K562 (cell line): Measurements from ENCODE around the gene PKHD1.

Experiments used
- BHLHE40 ChIP-seq: IDR thresholded peaks from 2 replicates; pipeline ENCODE4 v1.6.1; 2011; ENCODE audit warnings: low read length, improper control_type of control experiment
- CHD2 ChIP-seq: IDR thresholded peaks from 2 replicates; pipeline ENCODE4 v1.6.1; 2011; ENCODE audit warnings: low read depth, low read length
- CTCF ChIP-seq, 3 experiments: IDR thresholded peaks in 2 of 3; conservative IDR thresholded peaks in 1 of 3; 2 replicates each; pipeline ENCODE4 v1.5.1; 2011 to 2012; ENCODE audit warnings: low read length in 3 of 3, mild to moderate bottlenecking in 3 of 3, control low read depth in 2 of 3, improper control_type of control experiment in 1 of 3, inconsistent platforms in 1 of 3, low read depth in 1 of 3, mixed read lengths in 1 of 3, moderate library complexity in 1 of 3; ENCODE audit not compliant: insufficient read depth in 2 of 3
- EP300 ChIP-seq: IDR thresholded peaks from 2 replicates; pipeline ENCODE4 v1.6.1; 2012; ENCODE audit warnings: low read length, improper control_type of control experiment
- FOXJ2 ChIP-seq: fragments of 200-800 bp; sonication (Bioruptor generic); IDR thresholded peaks from 2 replicates; pipeline ENCODE4 v1.6.1; 2016; ENCODE audit warnings: missing genetic modification characterization, missing compliant biosample characterization
- MTA2 ChIP-seq: fragments of 450-650 bp; IDR thresholded peaks from 2 replicates; pipeline ENCODE4 v1.6.1; 2016; ENCODE audit warnings: low read depth
- MYC ChIP-seq, 2 experiments: fragments of 250-450 bp in 1 of 2; sonication (Bioruptor Pico) in 1 of 2; IDR thresholded peaks; 2 replicates each; pipeline versions ENCODE4 v1.5.1 to v1.6.1; 2012 to 2021; ENCODE audit warnings: low read depth in 2 of 2, borderline replicate concordance in 1 of 2, improper control_type of control experiment in 1 of 2, low read length in 1 of 2, mild to moderate bottlenecking in 1 of 2, moderate library complexity in 1 of 2
- NBN ChIP-seq: fragments of 450-650 bp; IDR thresholded peaks from 2 replicates; pipeline ENCODE4 v1.6.1; 2016; ENCODE audit warnings: low read depth, mild to moderate bottlenecking
- NR2C2 ChIP-seq, 2 experiments: fragments of 200-800 bp in 1 of 2; sonication (Bioruptor generic) in 1 of 2; sonication (generic) in 1 of 2; formaldehyde crosslinking in 1 of 2; IDR thresholded peaks; 2 replicates each; pipeline versions ENCODE4 v1.6.1 to v1.8.0; 2016 to 2022; ENCODE audit warnings: mild to moderate bottlenecking in 1 of 2, missing compliant biosample characterization in 1 of 2, missing genetic modification characterization in 1 of 2, missing genetic modification reagents in 1 of 2
- SP1 ChIP-seq: sonication (generic); formaldehyde crosslinking; IDR thresholded peaks from 2 replicates; pipeline ENCODE4 v1.8.1; 2022; ENCODE audit warnings: mild to moderate bottlenecking, missing genetic modification reagents
- TBL1XR1 ChIP-seq, 2 experiments: IDR thresholded peaks; 2 replicates each; pipeline ENCODE4 v1.6.1; 2012; ENCODE audit warnings: improper control_type of control experiment in 2 of 2, low read length in 2 of 2, mild to moderate bottlenecking in 1 of 2
- ZC3H11A ChIP-seq: IDR thresholded peaks from 2 replicates; pipeline ENCODE4 v1.6.1; 2012; ENCODE audit warnings: low read depth, low read length, improper control_type of control experiment
- ZZZ3 ChIP-seq: fragments of 450-650 bp; IDR thresholded peaks from 2 replicates; pipeline ENCODE4 v1.6.1; 2016; ENCODE audit warnings: antibody characterized with exemption, mild to moderate bottlenecking, moderate library complexity
- TF ChIP-seq, protein P1 (sequence below): fragments of 200-800 bp; sonication (Bioruptor generic); IDR thresholded peaks from 2 replicates; pipeline ENCODE4 v1.6.1; 2016; ENCODE audit warnings: missing genetic modification characterization, missing compliant biosample characterization

DNA sequence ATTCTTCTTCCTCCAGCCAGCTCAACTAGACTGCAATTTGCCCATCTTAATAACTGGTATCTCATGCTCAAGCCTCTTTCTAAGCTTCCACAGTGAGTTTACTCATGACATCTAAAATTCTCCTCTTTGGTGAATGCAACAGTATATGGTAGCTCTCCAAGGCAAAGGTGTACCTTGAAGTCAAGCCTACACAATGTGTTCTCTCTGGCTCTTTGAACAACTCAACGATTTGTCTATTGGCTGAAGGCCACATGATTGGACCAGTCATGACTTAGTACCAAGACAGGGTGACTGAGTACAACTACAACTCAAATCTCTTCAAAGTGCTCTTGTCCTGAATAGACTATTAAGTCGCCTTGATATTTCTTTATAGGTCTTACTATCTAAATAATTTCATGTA is 199.6 kb downstream of the PKHD1 start:
- TF ChIP-seq TBL1XR1 (IDR thresholded peaks at IDR 0.05; ENCODE audit: low read length in 2 of 2) (no peak), MYC (IDR thresholded peaks at IDR 0.05; ENCODE audit: low read depth, low read length) (no peak), MYC (CRISPR knock-in tag; IDR thresholded peaks at IDR 0.05; ENCODE audit: borderline replicate concordance, low read depth) (no peak), ZC3H11A (no peak), SP1 (CRISPR knock-in tag) (no peak), NBN (no peak), ZZZ3 (no peak), MTA2 (no peak), CHD2 (no peak), CTCF (IDR thresholded peaks at IDR 0.05 in 2 of 3, conservative IDR thresholded peaks at IDR 0.05 in 1 of 3; ENCODE audit: insufficient read depth in 2 of 3, low read depth in 1 of 3, low read length in 3 of 3) (no peak), EP300 (no peak), FOXJ2 (tag) (no peak), BHLHE40 (no peak), NR2C2 (CRISPR knock-in tag; IDR thresholded peaks at IDR 0.05) (no peak), NR2C2 (tag; IDR thresholded peaks at IDR 0.05) (no peak)
- TF ChIP-seq, protein P1, sequence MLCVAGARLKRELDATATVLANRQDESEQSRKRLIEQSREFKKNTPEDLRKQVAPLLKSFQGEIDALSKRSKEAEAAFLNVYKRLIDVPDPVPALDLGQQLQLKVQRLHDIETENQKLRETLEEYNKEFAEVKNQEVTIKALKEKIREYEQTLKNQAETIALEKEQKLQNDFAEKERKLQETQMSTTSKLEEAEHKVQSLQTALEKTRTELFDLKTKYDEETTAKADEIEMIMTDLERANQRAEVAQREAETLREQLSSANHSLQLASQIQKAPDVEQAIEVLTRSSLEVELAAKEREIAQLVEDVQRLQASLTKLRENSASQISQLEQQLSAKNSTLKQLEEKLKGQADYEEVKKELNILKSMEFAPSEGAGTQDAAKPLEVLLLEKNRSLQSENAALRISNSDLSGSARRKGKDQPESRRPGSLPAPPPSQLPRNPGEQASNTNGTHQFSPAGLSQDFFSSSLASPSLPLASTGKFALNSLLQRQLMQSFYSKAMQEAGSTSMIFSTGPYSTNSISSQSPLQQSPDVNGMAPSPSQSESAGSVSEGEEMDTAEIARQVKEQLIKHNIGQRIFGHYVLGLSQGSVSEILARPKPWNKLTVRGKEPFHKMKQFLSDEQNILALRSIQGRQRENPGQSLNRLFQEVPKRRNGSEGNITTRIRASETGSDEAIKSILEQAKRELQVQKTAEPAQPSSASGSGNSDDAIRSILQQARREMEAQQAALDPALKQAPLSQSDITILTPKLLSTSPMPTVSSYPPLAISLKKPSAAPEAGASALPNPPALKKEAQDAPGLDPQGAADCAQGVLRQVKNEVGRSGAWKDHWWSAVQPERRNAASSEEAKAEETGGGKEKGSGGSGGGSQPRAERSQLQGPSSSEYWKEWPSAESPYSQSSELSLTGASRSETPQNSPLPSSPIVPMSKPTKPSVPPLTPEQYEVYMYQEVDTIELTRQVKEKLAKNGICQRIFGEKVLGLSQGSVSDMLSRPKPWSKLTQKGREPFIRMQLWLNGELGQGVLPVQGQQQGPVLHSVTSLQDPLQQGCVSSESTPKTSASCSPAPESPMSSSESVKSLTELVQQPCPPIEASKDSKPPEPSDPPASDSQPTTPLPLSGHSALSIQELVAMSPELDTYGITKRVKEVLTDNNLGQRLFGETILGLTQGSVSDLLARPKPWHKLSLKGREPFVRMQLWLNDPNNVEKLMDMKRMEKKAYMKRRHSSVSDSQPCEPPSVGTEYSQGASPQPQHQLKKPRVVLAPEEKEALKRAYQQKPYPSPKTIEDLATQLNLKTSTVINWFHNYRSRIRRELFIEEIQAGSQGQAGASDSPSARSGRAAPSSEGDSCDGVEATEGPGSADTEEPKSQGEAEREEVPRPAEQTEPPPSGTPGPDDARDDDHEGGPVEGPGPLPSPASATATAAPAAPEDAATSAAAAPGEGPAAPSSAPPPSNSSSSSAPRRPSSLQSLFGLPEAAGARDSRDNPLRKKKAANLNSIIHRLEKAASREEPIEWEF (CRISPR knock-in tag) = no peak
